Measurements from ENCODE around the gene RAB26.

Gene RAB26

GRCh38 chr16:2181952-2182351 lies 33.5 kb downstream of the RAB26 start:
- DNase-seq: no peak

- no peak for DNase-seq
These were observed 35.2 kb downstream of the RAB26 start for GRCh38 chr16:2183671-2184070.

- DNase-seq: no peak
These were observed 35.9 kb downstream of the RAB26 start for GRCh38 chr16:2184346-2184745.

- DNase-seq: no peak
These were observed 36.5 kb downstream of the RAB26 start for GRCh38 chr16:2184962-2185361.

GRCh38 chr16:2186064-2186463 lies 37.6 kb downstream of the RAB26 start:
- no peak for DNase-seq

- no peak for DNase-seq
These were observed 38.1 kb downstream of the RAB26 start for GRCh38 chr16:2186505-2186904.

GRCh38 chr16:2187212-2187611 lies 38.8 kb downstream of the RAB26 start:
- no peak for DNase-seq

- DNase-seq: no peak
These were observed 40.0 kb downstream of the RAB26 start for GRCh38 chr16:2188395-2188794.

- DNase-seq: no peak
These were observed 40.9 kb downstream of the RAB26 start for GRCh38 chr16:2189252-2189893.

- DNase-seq: no peak
These were observed 41.7 kb downstream of the RAB26 start for GRCh38 chr16:2190002-2190658.

GRCh38 chr16:2190659-2191445 lies 42.4 kb downstream of the RAB26 start:
- no peak for DNase-seq

- no peak for DNase-seq
These were observed 43.0 kb downstream of the RAB26 start for GRCh38 chr16:2191446-2191706.

GRCh38 chr16:2194166-2194834 lies 45.9 kb downstream of the RAB26 start:
- DNase-seq: no peak

GRCh38 chr16:2194852-2195321 lies 46.5 kb downstream of the RAB26 start:
- peak; percentile 71 for DNase-seq

- DNase-seq: no peak
These were observed 47.1 kb downstream of the RAB26 start for GRCh38 chr16:2195322-2196161.

GRCh38 chr16:2196162-2196980 lies 47.9 kb downstream of the RAB26 start, which contains the start of gene CASKIN1:
CASKIN1 (minus strand) TSS chr16:2196605; CDS start chr16:2196432, 173 bp downstream.
- DNase-seq: peak; percentile 21

GRCh38 chr16:2196981-2197511 lies 48.6 kb downstream of the RAB26 start:
- no peak for DNase-seq

- no peak for DNase-seq
These were observed 49.3 kb downstream of the RAB26 start for GRCh38 chr16:2197765-2198164.

GRCh38 chr16:2198283-2198682 lies 49.9 kb downstream of the RAB26 start:
- no peak for DNase-seq

GRCh38 chr16:2199095-2199494 lies 50.7 kb downstream of the RAB26 start:
- DNase-seq: no peak

GRCh38 chr16:2199621-2200139 lies 51.3 kb downstream of the RAB26 start:
- DNase-seq: no peak
